ENCODE data around the gene FAM227A.
A peak's percentile ranks its signal among the peaks of the same experiment; 100 is the strongest.
"Not testable (repeated sequence)": the region's sequence is repeated elsewhere in the genome, so short reads cannot be mapped to it uniquely, and the experiment has no call there.

FAM227A gene

GRCh38 chr22:38602166-38602565 lies 54.0 kb downstream of the FAM227A start:
- in situ Hi-C loops (cut with MboI; ENCODE audit: low sequenced_read_pairs, unreplicated experiment) = no loop called here
- no peak for TF ChIP-seq CTCF (IDR thresholded peaks at IDR 0.05; ENCODE audit: borderline replicate concordance, control extremely low read depth, extremely low read depth, insufficient read depth, missing control alignments)
- no peak for DNase-seq (ENCODE audit: low spot score)

- in situ Hi-C loops (cut with MboI; ENCODE audit: low sequenced_read_pairs, unreplicated experiment) = no loop called here
- no peak for TF ChIP-seq CTCF (IDR thresholded peaks at IDR 0.05; ENCODE audit: borderline replicate concordance, control extremely low read depth, extremely low read depth, insufficient read depth, missing control alignments)
- DNase-seq (ENCODE audit: low spot score) = no peak
Observed at GRCh38 chr22:38601221-38601764, 54.9 kb downstream of the FAM227A start.

GRCh38 chr22:38599466-38599865 lies 56.7 kb downstream of the FAM227A start:
- in situ Hi-C loops (cut with MboI; ENCODE audit: low sequenced_read_pairs, unreplicated experiment) = no loop called here
- no peak for DNase-seq (ENCODE audit: low spot score)

GRCh38 chr22:38582923-38583322 lies 73.3 kb downstream of the FAM227A start:
- in situ Hi-C loops (cut with MboI; ENCODE audit: low sequenced_read_pairs, unreplicated experiment); DNase-seq (ENCODE audit: low spot score): not testable (repeated sequence)

More at GRCh38 chr22:38599466-38599865, 56.7 kb downstream of the FAM227A start:
- no peak for TF ChIP-seq CTCF (IDR thresholded peaks at IDR 0.05; ENCODE audit: borderline replicate concordance, control extremely low read depth, extremely low read depth, insufficient read depth, missing control alignments)

GRCh38 chr22:38578505-38578904 lies 77.7 kb downstream of the FAM227A start:
- in situ Hi-C loops (cut with MboI; ENCODE audit: low sequenced_read_pairs, unreplicated experiment) = loop anchor here (10.0 kb wide), 1 partner anchor 524 kb away; the partner anchor contains the start of gene PICK1
- DNase-seq (ENCODE audit: low spot score) = no peak
- no peak for TF ChIP-seq CTCF (IDR thresholded peaks at IDR 0.05; ENCODE audit: borderline replicate concordance, control extremely low read depth, extremely low read depth, insufficient read depth, missing control alignments)

- peak; percentile 50 for DNase-seq (ENCODE audit: low spot score)
- TF ChIP-seq CTCF (IDR thresholded peaks at IDR 0.05; ENCODE audit: borderline replicate concordance, control extremely low read depth, extremely low read depth, insufficient read depth, missing control alignments) = peak; percentile 51
- in situ Hi-C loops (cut with MboI; ENCODE audit: low sequenced_read_pairs, unreplicated experiment) = loop anchor here (10.0 kb wide), 1 partner anchor 517 kb away; the partner anchor contains the start of gene PICK1
Observed at GRCh38 chr22:38572065-38572464, 84.1 kb downstream of the FAM227A start.

- in situ Hi-C loops (cut with MboI; ENCODE audit: low sequenced_read_pairs, unreplicated experiment) = loop anchor here (10.0 kb wide), 1 partner anchor 516 kb away; the partner anchor contains the start of gene PICK1
- TF ChIP-seq CTCF (IDR thresholded peaks at IDR 0.05; ENCODE audit: borderline replicate concordance, control extremely low read depth, extremely low read depth, insufficient read depth, missing control alignments) = peak; percentile 20
- DNase-seq (ENCODE audit: low spot score) = peak; percentile 29
Observed at GRCh38 chr22:38570779-38571364, 85.3 kb downstream of the FAM227A start.
